Stimulated activated naive CD8-positive, alpha-beta T cell treated with anti-CD3 and anti-CD28 coated beads, Interleukin-15, Interleukin-2, amounts not matched to agents 100 ng/mL and 50 ng/mL, for 24 hours (primary cell): Measurements from ENCODE around the gene RYR2.

ENCODE experiments used
- H3K27ac Mint-ChIP-seq: one replicate; pipeline ENCODE4 v1.8.0; 2021; ENCODE audit warnings: mild to moderate bottlenecking, mixed read lengths
- H3K27me3 Mint-ChIP-seq: one replicate; pipeline ENCODE4 v1.8.0; 2021; ENCODE audit warnings: mixed read lengths
- H3K36me3 Mint-ChIP-seq: one replicate; pipeline ENCODE4 v1.8.0; 2021; ENCODE audit warnings: low read depth, mixed read lengths
- H3K4me1 Mint-ChIP-seq: one replicate; pipeline ENCODE4 v1.8.0; 2021; ENCODE audit warnings: low read depth, mixed read lengths
- H3K4me3 Mint-ChIP-seq: one replicate; pipeline ENCODE4 v1.8.0; 2021; ENCODE audit warnings: mild to moderate bottlenecking, mixed read lengths
- H3K9me3 Mint-ChIP-seq: one replicate; pipeline ENCODE4 v1.8.0; 2021; ENCODE audit warnings: mixed read lengths

Gene RYR2

DNA sequence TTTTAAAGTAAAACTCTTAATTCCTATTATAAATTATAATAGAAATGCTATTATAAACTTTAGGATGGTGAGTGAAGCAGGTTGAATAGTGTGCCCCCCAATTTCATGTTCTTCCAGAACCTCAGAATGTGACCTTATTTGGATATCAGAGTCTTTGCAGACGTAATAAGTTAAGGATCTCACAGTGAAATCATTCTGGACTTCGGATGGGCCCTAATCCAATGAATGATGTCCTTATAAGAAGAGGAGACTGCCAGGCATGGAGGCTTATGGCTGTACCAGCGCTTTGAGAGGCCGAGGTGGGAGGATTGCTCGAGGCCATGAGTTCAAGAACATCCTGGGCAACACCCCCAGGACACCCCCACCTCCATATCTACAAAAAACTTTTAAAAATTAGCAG lies 28.4 kb upstream of the RYR2 start:
- Mint-ChIP-seq H3K4me3 (no peak overlapping the region), H3K9me3 (no peaks in the 10 kb centered on the region), H3K36me3 (no peaks in the 10 kb centered on the region), H3K27ac (no peak overlapping the region), H3K4me1 (no peaks in the 10 kb centered on the region), H3K27me3 (peaks cover 14% of the 10 kb centered on the region)

GRCh38 chr1:237016626-237017025 lies 25.4 kb upstream of the RYR2 start:
- no peaks in the 10 kb centered on the region for H3K4me1 Mint-ChIP-seq
- H3K9me3 Mint-ChIP-seq, result no peaks in the 10 kb centered on the region
- no peak overlapping the region for H3K27ac Mint-ChIP-seq
- peaks cover 14% of the 10 kb centered on the region for H3K27me3 Mint-ChIP-seq
- H3K4me3 Mint-ChIP-seq, result no peak overlapping the region
- H3K36me3 Mint-ChIP-seq, result no peaks in the 10 kb centered on the region

DNA sequence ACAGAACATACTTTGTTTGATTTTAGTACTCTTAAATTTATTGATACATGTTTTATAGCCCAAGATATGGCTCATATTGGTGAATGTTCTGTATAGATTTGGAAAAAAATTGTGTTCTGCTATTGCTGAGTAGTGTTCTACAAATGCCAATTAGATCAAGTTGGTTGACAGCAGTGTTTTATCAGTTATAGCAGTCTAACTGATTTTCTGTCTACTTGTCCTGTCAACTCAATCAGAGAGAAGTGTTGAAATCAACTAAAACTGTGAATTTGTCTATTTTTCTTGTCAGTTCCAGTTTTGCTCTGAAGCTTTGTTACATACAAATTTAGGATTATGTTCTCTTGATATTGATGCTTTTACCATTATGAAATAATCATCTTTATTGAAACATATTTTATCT lies 23.1 kb upstream of the RYR2 start:
- Mint-ChIP-seq H3K9me3 (no peaks in the 10 kb centered on the region), H3K4me1 (no peaks in the 10 kb centered on the region), H3K36me3 (no peaks in the 10 kb centered on the region), H3K27ac (no peak overlapping the region), H3K27me3 (peaks cover 14% of the 10 kb centered on the region), H3K4me3 (no peak overlapping the region)

DNA sequence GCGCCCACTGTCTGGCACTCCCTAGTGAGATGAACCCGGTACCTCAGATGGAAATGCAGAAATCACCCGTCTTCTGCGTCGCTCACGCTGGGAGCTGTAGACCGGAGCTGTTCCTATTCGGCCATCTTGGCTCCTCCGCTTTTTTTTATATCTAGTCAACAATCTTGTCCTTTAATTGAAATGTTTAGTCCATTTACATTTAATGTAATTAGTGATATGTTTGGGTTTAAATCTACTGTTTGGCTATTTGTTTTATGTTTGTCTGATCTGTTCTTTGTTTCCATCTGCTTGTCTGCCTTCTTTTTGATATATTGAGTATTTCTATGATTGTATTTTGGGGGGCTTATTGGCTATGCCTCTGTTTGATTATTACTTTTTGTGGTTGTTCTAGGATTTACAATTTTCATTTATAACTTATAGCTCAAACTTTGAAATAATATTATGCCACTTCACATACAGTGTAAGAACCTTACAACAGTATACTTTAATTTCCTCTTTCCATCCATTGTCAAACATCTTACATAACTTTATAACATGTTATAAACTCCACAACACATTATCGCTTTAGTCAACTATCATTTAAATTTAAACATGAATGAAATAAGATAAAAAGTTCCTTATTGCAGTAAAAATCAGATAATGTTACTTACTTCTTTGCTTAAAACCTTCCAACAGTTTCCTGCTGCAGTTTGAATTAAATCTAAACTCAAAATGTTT lies 16.5 kb upstream of the RYR2 start:
- H3K9me3 Mint-ChIP-seq, result peaks cover 5% of the 10 kb centered on the region
- peaks cover 4% of the 10 kb centered on the region for H3K27me3 Mint-ChIP-seq
- H3K4me1 Mint-ChIP-seq, result no peaks in the 10 kb centered on the region
- H3K4me3 Mint-ChIP-seq, result no peak overlapping the region
- no peak overlapping the region for H3K27ac Mint-ChIP-seq
- no peaks in the 10 kb centered on the region for H3K36me3 Mint-ChIP-seq

DNA sequence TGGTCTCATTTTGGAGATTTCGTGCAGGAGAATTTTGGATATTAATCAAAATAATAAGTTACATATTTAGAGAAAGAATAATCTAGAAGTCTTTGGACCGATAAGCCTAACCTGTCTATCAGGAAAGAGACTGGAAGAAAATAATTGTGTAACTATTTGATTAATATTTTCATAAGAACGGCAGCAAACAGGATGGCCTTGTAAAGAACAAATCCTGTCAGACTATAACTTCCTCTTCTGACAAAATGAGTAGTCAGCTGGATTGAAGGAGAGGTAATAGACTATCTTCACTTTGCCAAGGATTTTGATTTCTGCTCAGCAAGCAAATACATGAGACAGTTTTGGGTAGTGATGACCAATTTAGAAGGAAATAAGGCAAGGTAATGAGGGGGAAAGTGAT lies 12.7 kb upstream of the RYR2 start:
- Mint-ChIP-seq H3K27ac (no peak overlapping the region), H3K4me1 (no peaks in the 10 kb centered on the region), H3K4me3 (no peak overlapping the region), H3K9me3 (peaks cover 5% of the 10 kb centered on the region), H3K27me3 (peaks cover 4% of the 10 kb centered on the region), H3K36me3 (no peaks in the 10 kb centered on the region)

- Mint-ChIP-seq H3K27me3 (peaks cover 8% of the 10 kb centered on the region), H3K4me1 (no peaks in the 10 kb centered on the region), H3K27ac (no peak overlapping the region), H3K36me3 (no peaks in the 10 kb centered on the region), H3K9me3 (peaks cover 5% of the 10 kb centered on the region), H3K4me3 (no peak overlapping the region)
These were observed 12.0 kb upstream of the RYR2 start for GRCh38 chr1:237029850-237030535.

- no peaks in the 10 kb centered on the region for H3K9me3 Mint-ChIP-seq
- H3K27ac Mint-ChIP-seq, result no peak overlapping the region
- H3K4me3 Mint-ChIP-seq, result no peak overlapping the region
- H3K4me1 Mint-ChIP-seq, result no peaks in the 10 kb centered on the region
- H3K27me3 Mint-ChIP-seq, result peaks cover 8% of the 10 kb centered on the region
- H3K36me3 Mint-ChIP-seq, result no peaks in the 10 kb centered on the region
These were observed 10.5 kb upstream of the RYR2 start for GRCh38 chr1:237031480-237031879.

GRCh38 chr1:237032029-237032428 lies 10.0 kb upstream of the RYR2 start:
- Mint-ChIP-seq H3K27ac (no peak overlapping the region), H3K27me3 (peaks cover 8% of the 10 kb centered on the region), H3K4me1 (no peaks in the 10 kb centered on the region), H3K9me3 (no peaks in the 10 kb centered on the region), H3K4me3 (no peak overlapping the region), H3K36me3 (no peaks in the 10 kb centered on the region)

DNA sequence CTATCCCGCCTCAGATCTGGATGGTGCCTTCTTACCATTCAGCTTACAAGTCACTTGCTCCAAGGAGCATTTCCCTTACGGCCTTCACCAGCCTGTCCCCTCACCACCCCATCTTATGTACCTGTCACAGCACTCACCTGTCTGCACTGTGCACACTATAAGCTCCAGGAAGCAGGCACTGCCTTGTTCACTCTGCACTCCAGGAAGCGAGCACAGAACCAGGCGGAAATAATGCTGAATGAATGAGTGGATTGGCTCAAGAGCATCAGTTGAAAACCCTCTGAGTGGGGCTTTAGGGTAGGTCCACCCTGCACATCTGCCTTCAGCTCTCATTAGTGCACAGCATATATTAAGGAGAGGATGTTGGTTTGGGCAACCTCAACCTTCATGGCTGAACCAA lies 8.9 kb upstream of the RYR2 start:
- peaks cover 8% of the 10 kb centered on the region for H3K27me3 Mint-ChIP-seq
- no peaks in the 10 kb centered on the region for H3K9me3 Mint-ChIP-seq
- H3K27ac Mint-ChIP-seq, result no peak overlapping the region
- no peaks in the 10 kb centered on the region for H3K4me1 Mint-ChIP-seq
- no peaks in the 10 kb centered on the region for H3K36me3 Mint-ChIP-seq
- no peak overlapping the region for H3K4me3 Mint-ChIP-seq

- no peaks in the 10 kb centered on the region for H3K36me3 Mint-ChIP-seq
- H3K27ac Mint-ChIP-seq, result no peak overlapping the region
- H3K9me3 Mint-ChIP-seq, result no peaks in the 10 kb centered on the region
- H3K4me1 Mint-ChIP-seq, result no peaks in the 10 kb centered on the region
- H3K4me3 Mint-ChIP-seq, result no peak overlapping the region
- peaks cover 14% of the 10 kb centered on the region for H3K27me3 Mint-ChIP-seq
These were observed 8.2 kb upstream of the RYR2 start for GRCh38 chr1:237033804-237034203.

DNA sequence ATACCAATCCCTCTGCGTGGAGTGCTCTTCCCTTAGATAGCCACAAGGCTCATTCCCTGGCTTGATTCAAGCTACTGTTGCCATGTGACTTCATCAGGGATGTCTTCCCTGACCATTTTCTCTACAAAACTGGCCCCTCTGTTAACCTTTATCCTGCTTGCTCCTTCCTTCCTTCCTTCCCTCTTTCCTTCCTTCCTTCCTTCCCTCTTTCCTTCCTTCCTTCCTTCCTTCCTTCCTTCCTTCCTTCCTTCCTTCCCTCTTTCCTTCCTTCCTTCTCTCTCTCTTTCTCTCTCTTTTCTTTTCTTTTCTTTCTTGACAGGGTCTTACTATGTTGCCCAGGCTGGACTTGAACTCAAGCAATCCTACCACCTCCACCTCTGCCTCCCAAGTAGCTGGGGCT lies 6.2 kb upstream of the RYR2 start:
- H3K4me3 Mint-ChIP-seq, result no peak overlapping the region
- H3K4me1 Mint-ChIP-seq, result no peaks in the 10 kb centered on the region
- H3K27me3 Mint-ChIP-seq, result peaks cover 17% of the 10 kb centered on the region
- no peak overlapping the region for H3K27ac Mint-ChIP-seq
- no peaks in the 10 kb centered on the region for H3K9me3 Mint-ChIP-seq
- no peaks in the 10 kb centered on the region for H3K36me3 Mint-ChIP-seq

- H3K36me3 Mint-ChIP-seq, result no peaks in the 10 kb centered on the region
- no peak overlapping the region for H3K27ac Mint-ChIP-seq
- no peak overlapping the region for H3K4me3 Mint-ChIP-seq
- H3K4me1 Mint-ChIP-seq, result peaks cover 8% of the 10 kb centered on the region
- peaks cover 35% of the 10 kb centered on the region for H3K27me3 Mint-ChIP-seq
- H3K9me3 Mint-ChIP-seq, result no peaks in the 10 kb centered on the region
These were observed 3.8 kb upstream of the RYR2 start for GRCh38 chr1:237038211-237038610.

- Mint-ChIP-seq H3K36me3 (no peaks in the 10 kb centered on the region), H3K4me1 (peaks cover 13% of the 10 kb centered on the region), H3K9me3 (no peaks in the 10 kb centered on the region), H3K27me3 (peaks cover 53% of the 10 kb centered on the region), H3K4me3 (no peak overlapping the region), H3K27ac (no peak overlapping the region)
These were observed 1.2 kb upstream of the RYR2 start for GRCh38 chr1:237040823-237041222.

- H3K4me3 Mint-ChIP-seq, result peak overlapping the region; percentile 57
- H3K9me3 Mint-ChIP-seq, result no peaks in the 10 kb centered on the region
These were observed 556 bp upstream of the RYR2 start for GRCh38 chr1:237041461-237041794.

GRCh38 chr1:237042526-237042891 lies 525 bp downstream of the RYR2 start:
- Mint-ChIP-seq H3K4me3 (no peak overlapping the region), H3K36me3 (no peaks in the 10 kb centered on the region), H3K27me3 (peaks cover 53% of the 10 kb centered on the region), H3K9me3 (no peaks in the 10 kb centered on the region), H3K27ac (no peak overlapping the region), H3K4me1 (peaks cover 13% of the 10 kb centered on the region)

More at GRCh38 chr1:237041461-237041794, 556 bp upstream of the RYR2 start:
- no peaks in the 10 kb centered on the region for H3K36me3 Mint-ChIP-seq
- H3K27ac Mint-ChIP-seq, result no peak overlapping the region
- H3K4me1 Mint-ChIP-seq, result peaks cover 13% of the 10 kb centered on the region
- H3K27me3 Mint-ChIP-seq, result peaks cover 53% of the 10 kb centered on the region
